Measurements from ENCODE around the gene IL11. TPM values are rescaled to one million over a fixed set of nuclear protein-coding genes. Genes with fewer than 3 reads are reported as not detected.
A peak's percentile ranks its signal among the peaks of the same experiment; 100 is the strongest.
"Not testable (repeated sequence)": the region's sequence is repeated elsewhere in the genome, so short reads cannot be mapped to it uniquely, and the experiment has no call there.

The IL11 gene
- total RNA-seq, 1 donor, result 0.36 TPM

DNA sequence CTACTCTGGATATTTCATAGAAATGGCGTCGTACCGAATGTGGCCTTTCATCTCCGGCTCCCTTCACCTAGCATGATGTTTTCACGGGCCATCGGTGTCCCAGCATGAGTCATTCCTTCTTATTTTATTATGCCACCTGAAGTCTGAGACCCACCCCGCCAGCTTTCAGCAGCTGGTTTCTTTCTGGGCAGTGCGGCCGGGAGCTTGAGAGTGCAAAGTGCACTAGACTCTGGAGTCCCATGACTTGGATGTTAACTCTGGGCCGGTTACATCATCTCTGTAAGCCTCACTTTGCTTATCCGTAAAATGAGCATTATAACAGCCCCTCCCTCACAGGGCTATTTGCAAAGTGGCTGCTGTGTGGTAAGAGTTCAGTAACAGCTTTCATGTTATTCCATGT lies 36.4 kb downstream of the IL11 start:
- Histone ChIP-seq H3K4me1 (ENCODE audit: insufficient read depth, low read length) (peaks cover 12% of the 10 kb centered on the region), H2AFZ (ENCODE audit: low read length) (no peak overlapping the region), H3K9me3 (ENCODE audit: low read depth, low read length) (no peaks in the 10 kb centered on the region), H3K36me3 (ENCODE audit: insufficient read depth, low read length) (no peaks in the 10 kb centered on the region), H3K27me3 (ENCODE audit: insufficient read depth, low read length) (peaks cover 18% of the 10 kb centered on the region), H3K4me2 (ENCODE audit: insufficient read depth, low read length) (no peak overlapping the region), H3K79me2 (ENCODE audit: insufficient read depth, low read length) (no peaks in the 10 kb centered on the region), H4K20me1 (ENCODE audit: insufficient read depth, low read length) (no peaks in the 10 kb centered on the region), H3K4me3 (ENCODE audit: insufficient read depth, low read length) (no peak overlapping the region), H3K27ac (ENCODE audit: low read depth, low read length) (no peak overlapping the region)
- peak; percentile 15 for DNase-seq (ENCODE audit: insufficient read length, low spot score, missing footprints)
- TF ChIP-seq, protein P1, sequence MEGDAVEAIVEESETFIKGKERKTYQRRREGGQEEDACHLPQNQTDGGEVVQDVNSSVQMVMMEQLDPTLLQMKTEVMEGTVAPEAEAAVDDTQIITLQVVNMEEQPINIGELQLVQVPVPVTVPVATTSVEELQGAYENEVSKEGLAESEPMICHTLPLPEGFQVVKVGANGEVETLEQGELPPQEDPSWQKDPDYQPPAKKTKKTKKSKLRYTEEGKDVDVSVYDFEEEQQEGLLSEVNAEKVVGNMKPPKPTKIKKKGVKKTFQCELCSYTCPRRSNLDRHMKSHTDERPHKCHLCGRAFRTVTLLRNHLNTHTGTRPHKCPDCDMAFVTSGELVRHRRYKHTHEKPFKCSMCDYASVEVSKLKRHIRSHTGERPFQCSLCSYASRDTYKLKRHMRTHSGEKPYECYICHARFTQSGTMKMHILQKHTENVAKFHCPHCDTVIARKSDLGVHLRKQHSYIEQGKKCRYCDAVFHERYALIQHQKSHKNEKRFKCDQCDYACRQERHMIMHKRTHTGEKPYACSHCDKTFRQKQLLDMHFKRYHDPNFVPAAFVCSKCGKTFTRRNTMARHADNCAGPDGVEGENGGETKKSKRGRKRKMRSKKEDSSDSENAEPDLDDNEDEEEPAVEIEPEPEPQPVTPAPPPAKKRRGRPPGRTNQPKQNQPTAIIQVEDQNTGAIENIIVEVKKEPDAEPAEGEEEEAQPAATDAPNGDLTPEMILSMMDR (IDR thresholded peaks at IDR 0.05; ENCODE audit: extremely low read depth, low read depth, low read length), result no peak

DNA sequence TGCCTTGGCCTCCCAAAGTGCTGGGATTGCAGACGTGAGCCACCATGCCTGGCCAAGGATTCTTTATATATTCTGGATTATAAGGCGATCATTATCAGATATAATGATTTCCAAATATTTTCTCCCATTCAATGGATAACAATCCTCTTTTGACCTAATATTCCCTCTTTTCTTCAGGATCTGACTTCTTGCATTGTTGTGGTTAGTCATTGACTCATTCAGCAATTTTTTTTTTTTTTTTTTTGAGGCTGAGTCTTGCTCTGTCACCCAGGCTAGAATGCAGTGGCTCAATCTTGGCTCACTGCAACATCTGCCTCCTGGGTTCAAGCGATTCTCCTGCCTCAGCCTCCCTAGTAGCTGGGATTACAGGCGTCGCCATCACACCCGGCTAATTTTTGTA lies 40.5 kb downstream of the IL11 start:
- H3K9me3 ChIP-seq (ENCODE audit: low read depth, low read length); H2AFZ ChIP-seq (ENCODE audit: low read length); H4K20me1 ChIP-seq (ENCODE audit: insufficient read depth, low read length); H3K27me3 ChIP-seq (ENCODE audit: insufficient read depth, low read length); H3K27ac ChIP-seq (ENCODE audit: low read depth, low read length); H3K36me3 ChIP-seq (ENCODE audit: insufficient read depth, low read length); H3K4me2 ChIP-seq (ENCODE audit: insufficient read depth, low read length); H3K79me2 ChIP-seq (ENCODE audit: insufficient read depth, low read length); H3K4me3 ChIP-seq (ENCODE audit: insufficient read depth, low read length): not testable (repeated sequence)
- peaks cover 15% of the 10 kb centered on the region for H3K4me1 ChIP-seq (ENCODE audit: insufficient read depth, low read length)
- DNase-seq (ENCODE audit: insufficient read length, low spot score, missing footprints), result peak; percentile 91

DNA sequence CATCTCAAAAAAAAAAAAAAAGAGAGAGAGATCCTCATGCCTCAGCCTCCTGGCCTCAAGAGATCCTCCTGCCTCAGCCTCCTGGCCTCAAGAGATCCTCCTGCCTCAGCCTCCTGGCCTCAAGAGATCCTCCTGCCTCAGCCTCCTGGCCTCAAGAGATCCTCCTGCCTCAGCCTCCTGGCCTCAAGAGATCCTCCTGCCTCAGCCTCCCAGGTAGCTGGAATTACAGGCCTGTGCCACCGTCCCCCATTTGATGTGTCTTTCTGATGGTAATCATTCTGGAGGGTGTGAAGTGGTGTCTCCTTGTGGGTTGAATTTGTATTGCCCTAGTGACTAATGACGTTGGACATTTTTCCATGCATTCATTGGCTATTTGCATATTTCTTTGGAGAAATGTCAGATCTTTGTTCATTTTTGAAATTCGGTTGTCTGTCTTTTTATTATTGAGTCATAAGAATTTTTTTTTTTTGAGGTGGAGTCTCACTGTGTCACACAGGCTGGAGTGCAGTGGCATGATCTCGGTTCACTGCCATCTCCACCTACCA lies 41.4 kb downstream of the IL11 start:
- H3K79me2 ChIP-seq (ENCODE audit: insufficient read depth, low read length); H3K4me3 ChIP-seq (ENCODE audit: insufficient read depth, low read length); H3K4me2 ChIP-seq (ENCODE audit: insufficient read depth, low read length); H3K36me3 ChIP-seq (ENCODE audit: insufficient read depth, low read length); H3K27ac ChIP-seq (ENCODE audit: low read depth, low read length); H4K20me1 ChIP-seq (ENCODE audit: insufficient read depth, low read length); H3K9me3 ChIP-seq (ENCODE audit: low read depth, low read length); H3K27me3 ChIP-seq (ENCODE audit: insufficient read depth, low read length); H2AFZ ChIP-seq (ENCODE audit: low read length): not testable (repeated sequence)
- peak; percentile 53 for DNase-seq (ENCODE audit: insufficient read length, low spot score, missing footprints)
- peaks cover 15% of the 10 kb centered on the region for H3K4me1 ChIP-seq (ENCODE audit: insufficient read depth, low read length)

DNA sequence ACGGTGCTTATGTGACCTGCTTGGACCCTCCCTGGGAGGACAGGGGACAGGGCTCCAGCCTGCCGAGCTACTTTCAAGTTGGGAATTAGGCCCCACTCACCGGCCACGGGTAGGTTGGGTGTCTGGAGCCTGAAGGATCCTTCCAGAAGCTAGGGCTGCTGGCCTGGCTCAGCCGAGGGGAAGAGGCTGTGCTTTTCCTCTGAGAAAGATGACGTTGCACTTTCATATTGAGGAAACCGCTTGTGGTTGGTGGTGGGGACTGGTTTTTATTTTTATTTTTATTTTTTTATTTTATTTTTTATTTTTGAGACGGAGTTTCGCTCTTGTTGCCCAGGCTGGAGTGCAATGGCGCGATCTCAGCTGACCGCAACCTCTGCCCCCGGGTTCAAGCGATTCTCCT lies 45.1 kb downstream of the IL11 start, which contains the start of gene TMEM150B:
TSS of gene TMEM150B (minus strand) at position 170 of the 400 bp plus-strand sequence. CDS start 4,305 bp downstream, outside the sequence.
- Histone ChIP-seq H3K4me2 (ENCODE audit: insufficient read depth, low read length) (no peak within 1 kb of the TSS), H2AFZ (ENCODE audit: low read length) (peak within 1 kb of the TSS; percentile 42)

DNA sequence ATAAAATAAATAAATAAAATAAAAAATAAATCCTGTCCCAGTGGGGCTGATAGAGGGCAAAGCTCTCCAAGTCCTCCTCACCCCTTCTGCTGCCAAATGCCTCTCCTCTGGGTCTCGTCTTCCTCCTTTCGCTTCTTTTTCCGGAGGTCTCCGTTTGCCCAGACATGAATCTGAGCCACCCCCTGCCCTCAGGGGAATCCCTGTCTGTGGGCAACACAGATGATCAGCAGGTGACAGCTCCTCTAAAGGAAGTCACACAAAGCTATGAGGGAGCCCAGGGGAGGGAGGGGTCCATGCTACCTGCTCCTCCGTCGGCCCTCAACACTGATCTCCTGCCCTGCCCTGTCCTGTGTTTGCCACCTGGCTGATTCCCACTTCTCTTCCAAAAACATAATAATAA lies 45.6 kb downstream of the IL11 start:
- no peaks in the 10 kb centered on the region for H3K36me3 ChIP-seq (ENCODE audit: insufficient read depth, low read length)
- H3K27ac ChIP-seq (ENCODE audit: low read depth, low read length), result no peak overlapping the region
- H3K9me3 ChIP-seq (ENCODE audit: low read depth, low read length), result no peaks in the 10 kb centered on the region
- H3K27me3 ChIP-seq (ENCODE audit: insufficient read depth, low read length), result no peaks in the 10 kb centered on the region
- H3K79me2 ChIP-seq (ENCODE audit: insufficient read depth, low read length), result no peaks in the 10 kb centered on the region
- H3K4me3 ChIP-seq (ENCODE audit: insufficient read depth, low read length), result no peak overlapping the region
- TF ChIP-seq, protein P1 (IDR thresholded peaks at IDR 0.05; ENCODE audit: extremely low read depth, low read depth, low read length), result no peak
- no peaks in the 10 kb centered on the region for H4K20me1 ChIP-seq (ENCODE audit: insufficient read depth, low read length)
- peaks cover 13% of the 10 kb centered on the region for H3K4me1 ChIP-seq (ENCODE audit: insufficient read depth, low read length)
- H2AFZ ChIP-seq (ENCODE audit: low read length), result peak overlapping the region; percentile 42
- H3K4me2 ChIP-seq (ENCODE audit: insufficient read depth, low read length), result no peak overlapping the region
- DNase-seq (ENCODE audit: insufficient read length, low spot score, missing footprints), result peak; percentile 13

More for the DNA sequence above, 45.1 kb downstream of the IL11 start, which contains the start of gene TMEM150B:
- Histone ChIP-seq H3K27ac (ENCODE audit: low read depth, low read length) (no peak within 1 kb of the TSS), H3K79me2 (ENCODE audit: insufficient read depth, low read length) (no peaks in the 10 kb centered on the region), H4K20me1 (ENCODE audit: insufficient read depth, low read length) (no peaks in the 10 kb centered on the region), H3K36me3 (ENCODE audit: insufficient read depth, low read length) (no peaks in the 10 kb centered on the region), H3K9me3 (ENCODE audit: low read depth, low read length) (no peaks in the 10 kb centered on the region), H3K4me3 (ENCODE audit: insufficient read depth, low read length) (no peak within 1 kb of the TSS), H3K27me3 (ENCODE audit: insufficient read depth, low read length) (no peaks in the 10 kb centered on the region), H3K4me1 (ENCODE audit: insufficient read depth, low read length) (peaks cover 15% of the 10 kb centered on the region)
- TF ChIP-seq, protein P1 (IDR thresholded peaks at IDR 0.05; ENCODE audit: extremely low read depth, low read depth, low read length), result no peak
- DNase-seq (ENCODE audit: insufficient read length, low spot score, missing footprints), result peak; percentile 56
